ENCODE results near the gene IGF2BP1. TPM values are rescaled to one million over a fixed set of nuclear protein-coding genes. Genes with fewer than 3 reads are reported as not detected.

IGF2BP1 gene
- total RNA-seq, 1 experiment from 2014 or later = 601 TPM

- peaks cover 71% of the 10 kb centered on the region for H3K4me1 Mint-ChIP-seq (ENCODE audit: low read depth, unreplicated experiment)
- no peaks in the 10 kb centered on the region for H3K27me3 ChIP-seq (replicated peaks; ENCODE audit: control insufficient read depth, insufficient read depth, low read length)
- peaks cover 86% of the 10 kb centered on the region for H3K4me1 ChIP-seq
- no TSS peak for BruUV-seq (replicated peaks)
- no peaks in the 10 kb centered on the region for H3K9me3 ChIP-seq
- peak overlapping the region; percentile 85 for H3K27ac Mint-ChIP-seq (ENCODE audit: unreplicated experiment)
- H3K9me3 Mint-ChIP-seq (ENCODE audit: unreplicated experiment) = no peaks in the 10 kb centered on the region
- H3K36me3 Mint-ChIP-seq (ENCODE audit: insufficient read depth, unreplicated experiment) = peaks cover 94% of the 10 kb centered on the region
- ChIA-PET CTCF (interaction anchor here (0.8 to 2.9 kb wide), 5 partner anchors 14 to 55 kb away, joined by 3 to 16 read pairs (median 5); partner anchors contain the start of gene IGF2BP1), POLR2A (interaction anchor here (2.1 kb wide), 1 partner anchor 20 kb away, joined by 18 read pairs; no protein-coding TSS in a partner anchor)
- no peak for TF ChIP-seq CTCF (IDR thresholded peaks at IDR 0.05; ENCODE audit: insufficient read depth in 1 of 2, low read depth in 1 of 2, low read length in 1 of 2, severe bottlenecking in 1 of 2, unreplicated experiment in 1 of 2)
- H3K4me3 ChIP-seq (ENCODE audit: low read depth, low read length) = no peak overlapping the region
- peaks cover 4% of the 10 kb centered on the region for H3K36me3 ChIP-seq (ENCODE audit: control insufficient read depth, insufficient read depth, low read length)
- peak overlapping the region; percentile 4 for H3K4me3 Mint-ChIP-seq (ENCODE audit: unreplicated experiment)
- intact Hi-C loops (cut with micrococcal nuclease; ENCODE audit: unreplicated experiment) = no loop called here
- peak in 1 of 2 experiments; percentile 43 for DNase-seq
- no peaks in the 10 kb centered on the region for H3K27me3 Mint-ChIP-seq (ENCODE audit: insufficient read depth, unreplicated experiment)
Observed at GRCh38 chr17:49015924-49016774, 19.0 kb downstream of the IGF2BP1 start.

- Mint-ChIP-seq H3K4me1 (ENCODE audit: low read depth, unreplicated experiment) (peaks cover 73% of the 10 kb centered on the region), H3K27me3 (ENCODE audit: insufficient read depth, unreplicated experiment) (no peaks in the 10 kb centered on the region), H3K36me3 (ENCODE audit: insufficient read depth, unreplicated experiment) (peaks cover 90% of the 10 kb centered on the region), H3K4me3 (ENCODE audit: unreplicated experiment) (peak overlapping the region; percentile 37), H3K27ac (ENCODE audit: unreplicated experiment) (peak overlapping the region; percentile 85), H3K9me3 (ENCODE audit: unreplicated experiment) (no peaks in the 10 kb centered on the region)
- ChIA-PET POLR2A (no interaction called here), CTCF (interaction anchor here (0.8 to 2.9 kb wide), 4 partner anchors 14 to 55 kb away, joined by 3 to 16 read pairs (median 6); partner anchors contain the start of gene IGF2BP1)
- Histone ChIP-seq H3K4me1 (peaks cover 86% of the 10 kb centered on the region), H3K27me3 (replicated peaks; ENCODE audit: control insufficient read depth, insufficient read depth, low read length) (no peaks in the 10 kb centered on the region), H3K36me3 (ENCODE audit: control insufficient read depth, insufficient read depth, low read length) (peaks cover 4% of the 10 kb centered on the region), H3K4me3 (ENCODE audit: low read depth, low read length) (no peak overlapping the region), H3K9me3 (no peaks in the 10 kb centered on the region)
- BruUV-seq (replicated peaks) = no TSS peak
- no peak for TF ChIP-seq CTCF (IDR thresholded peaks at IDR 0.05; ENCODE audit: insufficient read depth in 1 of 2, low read depth in 1 of 2, low read length in 1 of 2, severe bottlenecking in 1 of 2, unreplicated experiment in 1 of 2)
- DNase-seq = peak in 1 of 2 experiments; percentile 40
- intact Hi-C loops (cut with micrococcal nuclease; ENCODE audit: unreplicated experiment) = no loop called here
Observed at GRCh38 chr17:49016775-49017463, 19.7 kb downstream of the IGF2BP1 start.

GRCh38 chr17:49018116-49018612 lies 21.0 kb downstream of the IGF2BP1 start:
- peak; percentile 55 to 62 for DNase-seq
- POLR2A ChIA-PET = interaction anchor here (1.0 to 1.9 kb wide), 2 partner anchors 20 to 22 kb away, joined by 4 to 8 read pairs; no protein-coding TSS in a partner anchor
- Mint-ChIP-seq H3K4me1 (ENCODE audit: low read depth, unreplicated experiment) (peaks cover 73% of the 10 kb centered on the region), H3K36me3 (ENCODE audit: insufficient read depth, unreplicated experiment) (peaks cover 88% of the 10 kb centered on the region), H3K4me3 (ENCODE audit: unreplicated experiment) (peak overlapping the region; percentile 56), H3K27ac (ENCODE audit: unreplicated experiment) (peak overlapping the region; percentile 85), H3K9me3 (ENCODE audit: unreplicated experiment) (no peaks in the 10 kb centered on the region), H3K27me3 (ENCODE audit: insufficient read depth, unreplicated experiment) (no peaks in the 10 kb centered on the region)
- TF ChIP-seq CTCF (IDR thresholded peaks at IDR 0.05; ENCODE audit: insufficient read depth in 1 of 2, low read depth in 1 of 2, low read length in 1 of 2, severe bottlenecking in 1 of 2, unreplicated experiment in 1 of 2) = no peak
- CTCF ChIA-PET = interaction anchor here (0.6 to 2.3 kb wide), 3 partner anchors 14 to 64 kb away, joined by 3 to 11 read pairs (median 5); no protein-coding TSS in a partner anchor
- peaks cover 85% of the 10 kb centered on the region for H3K4me1 ChIP-seq
- H3K36me3 ChIP-seq (ENCODE audit: control insufficient read depth, insufficient read depth, low read length) = peaks cover 2% of the 10 kb centered on the region; the same call in 1 of the 2 replicates
- intact Hi-C loops (cut with micrococcal nuclease; ENCODE audit: unreplicated experiment) = no loop called here
- H3K4me3 ChIP-seq (ENCODE audit: low read depth, low read length) = no peak overlapping the region
- H3K9me3 ChIP-seq = no peaks in the 10 kb centered on the region
- BruUV-seq (replicated peaks) = no TSS peak
- no peaks in the 10 kb centered on the region for H3K27me3 ChIP-seq (replicated peaks; ENCODE audit: control insufficient read depth, insufficient read depth, low read length)

All from Caco-2 (cell line).